Left lung (tissue), 10 donors: ENCODE measurements around the gene SSRP1. TPM values are rescaled to one million over a fixed set of nuclear protein-coding genes. Genes with fewer than 3 reads are reported as not detected.

Experiments used
- ATAC-seq: fragments of 200-7000 bp; cut with Tn5 transposase; one replicate; pipeline ENCODE4 v1.9.1; 2020; ENCODE audit warnings: moderate library complexity
- DNase-seq, 4 donors: peaks; one replicate each; pipeline ENCODE4 v3.0.0-alpha.2; 2013 to 2020
- H3K27ac ChIP-seq, 2 donors: fragments of 200-600 bp; sonication (generic) in 1 of 2; one replicate each; pipeline versions ENCODE4 v1.5.0 to v1.8.0; 2020 to 2021
- H3K27me3 ChIP-seq, 2 donors: fragments of 200-600 bp; sonication (generic) in 1 of 2; one replicate each; pipeline versions ENCODE4 v1.5.0 to v1.8.0; 2020 to 2021
- H3K36me3 ChIP-seq, 2 donors: fragments of 200-600 bp; sonication (generic) in 1 of 2; one replicate each; pipeline versions ENCODE4 v1.5.0 to v1.8.0; 2020 to 2021
- H3K4me1 ChIP-seq, 2 donors: fragments of 200-600 bp; one replicate each; pipeline ENCODE4 v1.8.0; 2021
- H3K4me3 ChIP-seq, 2 donors: fragments of 200-600 bp; sonication (generic) in 1 of 2; one replicate each; pipeline versions ENCODE4 v1.5.0 to v1.8.0; 2020 to 2021; ENCODE audit warnings: mild to moderate bottlenecking in 1 of 2
- H3K9me3 ChIP-seq, 2 donors: fragments of 200-600 bp; sonication (generic) in 1 of 2; one replicate each; pipeline versions ENCODE4 v1.5.0 to v1.8.0; 2020 to 2021
- intact Hi-C, 2 donors: fragments of 100-400 bp; cut with DNase I; formaldehyde crosslinking; loops; one replicate each; pipeline versions ENCODE4 v1.11.2 to v1.14.2; 2022
- polyA plus RNA-seq, 6 donors: library from polyadenylated mRNA; unstranded; fragments of 120-200 nt; gene quantifications; one replicate each; pipeline ENCODE4 v1.2.1, GENCODE V29; 2013; ENCODE audit not compliant: insufficient read length in 6 of 6
- total RNA-seq, 2 donors: library from RNA; stranded (reverse); fragmentation: NEBNext Ultra II Directional; extraction: Animal tissue kit (Norgen Biotek cat#: 25700); gene quantifications; one replicate each; pipeline ENCODE4 v1.2.1, GENCODE V29; 2021
- TF ChIP-seq, protein P1 (sequence below), 2 donors: fragments of 200-600 bp; sonication (generic) in 1 of 2; IDR thresholded peaks; one replicate each; pipeline versions ENCODE4 v1.5.0 to v1.8.0; 2021; ENCODE audit warnings: antibody characterized with exemption in 2 of 2
- donor health status: DM: no; HTN: yes; CAD: no.
- donor health status: DM: no; HTN: no; CAD: no.

Gene SSRP1
- total and polyA plus RNA-seq, 8 donors, result 57.3 to 208 (median 179) TPM

DNA sequence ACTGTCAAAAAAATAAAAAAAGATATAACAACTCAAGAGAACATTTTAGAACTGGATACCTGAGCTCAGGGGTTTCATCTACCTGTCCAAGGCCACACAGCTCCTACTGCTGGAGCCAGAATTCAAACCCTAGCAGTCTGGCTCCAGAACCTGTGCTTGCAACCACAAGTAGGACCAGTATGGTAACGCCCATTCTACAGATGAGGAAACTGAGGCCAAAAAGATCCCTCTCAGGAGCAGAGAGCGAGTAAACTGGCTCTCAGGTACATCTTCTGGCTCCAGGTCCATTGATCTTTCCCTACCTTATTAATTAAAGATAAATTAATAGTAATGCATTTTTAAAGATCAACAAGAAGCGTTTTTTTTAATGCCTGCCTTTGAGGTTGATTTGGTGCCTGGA, 21.6 kb upstream of the SSRP1 start:
- H3K4me3 ChIP-seq, result no peak overlapping the region
- H3K4me1 ChIP-seq, result no peaks in the 10 kb centered on the region
- H3K9me3 ChIP-seq, result no peaks in the 10 kb centered on the region
- ATAC-seq (no peak), DNase-seq (no peak)
- intact Hi-C loops, result no loop called here
- H3K27me3 ChIP-seq, result no peaks in the 10 kb centered on the region
- H3K27ac ChIP-seq, result no peak overlapping the region
- no peaks in the 10 kb centered on the region for H3K36me3 ChIP-seq
- TF ChIP-seq, protein P1, sequence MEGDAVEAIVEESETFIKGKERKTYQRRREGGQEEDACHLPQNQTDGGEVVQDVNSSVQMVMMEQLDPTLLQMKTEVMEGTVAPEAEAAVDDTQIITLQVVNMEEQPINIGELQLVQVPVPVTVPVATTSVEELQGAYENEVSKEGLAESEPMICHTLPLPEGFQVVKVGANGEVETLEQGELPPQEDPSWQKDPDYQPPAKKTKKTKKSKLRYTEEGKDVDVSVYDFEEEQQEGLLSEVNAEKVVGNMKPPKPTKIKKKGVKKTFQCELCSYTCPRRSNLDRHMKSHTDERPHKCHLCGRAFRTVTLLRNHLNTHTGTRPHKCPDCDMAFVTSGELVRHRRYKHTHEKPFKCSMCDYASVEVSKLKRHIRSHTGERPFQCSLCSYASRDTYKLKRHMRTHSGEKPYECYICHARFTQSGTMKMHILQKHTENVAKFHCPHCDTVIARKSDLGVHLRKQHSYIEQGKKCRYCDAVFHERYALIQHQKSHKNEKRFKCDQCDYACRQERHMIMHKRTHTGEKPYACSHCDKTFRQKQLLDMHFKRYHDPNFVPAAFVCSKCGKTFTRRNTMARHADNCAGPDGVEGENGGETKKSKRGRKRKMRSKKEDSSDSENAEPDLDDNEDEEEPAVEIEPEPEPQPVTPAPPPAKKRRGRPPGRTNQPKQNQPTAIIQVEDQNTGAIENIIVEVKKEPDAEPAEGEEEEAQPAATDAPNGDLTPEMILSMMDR (IDR thresholded peaks at IDR 0.05), result no peak

DNA sequence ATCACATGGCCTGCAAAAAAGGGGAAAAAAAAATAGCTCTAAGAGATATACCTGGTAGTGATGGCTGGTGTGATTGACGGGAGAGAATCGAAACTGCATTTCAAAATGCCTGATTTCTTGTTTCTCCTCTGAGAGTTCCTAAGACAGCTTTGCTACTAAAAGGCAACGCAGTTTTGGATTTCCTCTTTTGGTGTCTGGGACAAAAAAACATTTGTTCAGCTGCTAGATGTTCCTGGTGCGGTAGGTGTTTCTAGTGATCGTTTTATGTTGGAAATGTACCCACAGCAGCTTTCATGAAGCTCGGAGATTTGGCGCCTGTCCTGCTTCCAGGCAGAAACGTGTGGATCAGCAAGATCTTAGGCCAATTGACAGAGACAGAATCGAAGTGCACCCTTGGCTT, 20.6 kb upstream of the SSRP1 start:
- Histone ChIP-seq H3K4me1 (no peaks in the 10 kb centered on the region), H3K4me3 (no peak overlapping the region), H3K36me3 (no peaks in the 10 kb centered on the region), H3K9me3 (no peaks in the 10 kb centered on the region), H3K27me3 (no peaks in the 10 kb centered on the region), H3K27ac (no peak overlapping the region)
- DNase-seq, result no peak
- TF ChIP-seq, protein P1 (IDR thresholded peaks at IDR 0.05), result no peak
- no peak for ATAC-seq
- intact Hi-C loops, result no loop called here

DNA sequence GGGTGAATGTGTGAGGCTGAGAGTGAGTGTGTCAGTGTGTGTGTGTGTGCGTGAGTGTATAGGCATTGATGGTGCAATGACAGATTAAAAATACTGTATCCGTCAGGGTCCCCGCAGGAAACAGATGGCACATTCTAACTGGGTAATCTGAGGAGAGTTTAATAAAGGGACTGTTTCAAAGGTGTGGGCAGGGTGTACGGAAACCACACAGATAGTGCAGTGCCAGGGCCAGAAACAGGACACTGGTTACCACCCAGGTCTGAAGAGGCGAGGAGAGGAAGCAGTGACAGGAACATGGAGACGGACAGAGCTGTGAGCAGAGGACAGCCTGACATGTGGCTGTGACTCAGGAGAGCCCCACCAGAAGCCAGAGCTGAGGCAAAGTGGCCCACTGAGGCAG, 19.0 kb upstream of the SSRP1 start:
- TF ChIP-seq, protein P1 (IDR thresholded peaks at IDR 0.05), result no peak
- Histone ChIP-seq H3K4me3 (no peak overlapping the region), H3K4me1 (peaks cover 0 to 6% of the 10 kb centered on the region in 2 donors), H3K27ac (no peak overlapping the region), H3K36me3 (no peaks in the 10 kb centered on the region), H3K9me3 (no peaks in the 10 kb centered on the region), H3K27me3 (no peaks in the 10 kb centered on the region)
- DNase-seq (no peak), ATAC-seq (no peak)
- intact Hi-C loops, result no loop called here

DNA sequence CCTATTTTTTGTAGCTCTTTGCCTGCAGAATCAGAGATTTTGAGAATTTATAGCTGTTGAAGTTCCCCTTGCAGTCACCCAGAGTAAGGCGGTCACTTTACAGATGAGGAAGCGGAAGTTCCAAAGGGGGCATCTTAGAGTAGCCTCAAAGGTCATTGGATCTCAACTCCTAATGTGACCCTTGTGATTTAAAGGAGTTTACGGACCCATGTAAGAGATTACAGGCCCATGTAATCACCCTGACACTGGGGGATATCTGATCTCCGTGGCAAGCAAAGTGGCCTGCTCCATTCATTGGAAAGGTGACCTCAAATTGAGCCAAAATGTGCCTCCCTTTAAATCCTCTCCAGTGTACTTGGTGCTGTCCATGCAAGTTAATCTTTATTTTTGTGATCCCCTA, 18.2 kb upstream of the SSRP1 start:
- ATAC-seq, result no peak

DNA sequence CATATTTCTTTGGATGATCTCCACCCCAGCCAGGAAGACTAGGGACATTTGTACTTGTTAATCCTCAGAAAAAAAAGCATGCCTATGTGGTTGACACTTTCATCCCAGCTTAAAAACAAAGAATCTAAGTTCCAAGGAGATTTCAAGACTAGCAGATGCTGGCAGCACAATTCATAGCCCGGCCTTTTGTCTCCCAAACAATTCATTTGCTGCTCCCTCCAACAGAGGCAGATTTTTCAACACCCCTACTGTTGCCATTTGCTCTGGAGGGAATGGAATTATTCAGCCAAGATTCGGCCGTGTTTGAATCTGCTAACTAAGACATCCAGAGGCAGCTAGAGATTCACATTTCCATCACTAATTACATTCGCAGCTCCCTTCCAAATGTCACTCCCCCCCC, 17.8 kb upstream of the SSRP1 start:
- DNase-seq, result no peak
- H3K4me1 ChIP-seq, result peaks cover 0 to 7% of the 10 kb centered on the region in 2 donors
- no peak for ATAC-seq
- TF ChIP-seq, protein P1 (IDR thresholded peaks at IDR 0.05), result no peak
- intact Hi-C loops, result no loop called here
- no peaks in the 10 kb centered on the region for H3K36me3 ChIP-seq
- no peak overlapping the region for H3K27ac ChIP-seq
- H3K4me3 ChIP-seq, result no peak overlapping the region
- H3K27me3 ChIP-seq, result no peaks in the 10 kb centered on the region
- H3K9me3 ChIP-seq, result no peaks in the 10 kb centered on the region

More for the DNA sequence above, 18.2 kb upstream of the SSRP1 start:
- H3K9me3 ChIP-seq, result no peaks in the 10 kb centered on the region
- intact Hi-C loops, result no loop called here
- TF ChIP-seq, protein P1 (IDR thresholded peaks at IDR 0.05), result no peak
- DNase-seq, result no peak
- H3K27ac ChIP-seq, result no peak overlapping the region
- H3K4me3 ChIP-seq, result no peak overlapping the region
- no peaks in the 10 kb centered on the region for H3K36me3 ChIP-seq
- H3K4me1 ChIP-seq, result peaks cover 0 to 7% of the 10 kb centered on the region in 2 donors
- no peaks in the 10 kb centered on the region for H3K27me3 ChIP-seq
